GM18951 (cell line): Measurements from ENCODE around the gene HOOK2.
"Not testable (repeated sequence)": the region's sequence is repeated elsewhere in the genome, so short reads cannot be mapped to it uniquely, and the experiment has no call there.

ENCODE experiments used
- POLR2A ChIP-seq: IDR thresholded peaks from 4 replicates; pipeline ENCODE4 v1.6.1; 2011; ENCODE audit warnings: mild to moderate bottlenecking; ENCODE audit not compliant: insufficient read length, insufficient read depth; ENCODE audit errors: extremely low read depth
- in situ Hi-C: fragments of 300-500 bp; cut with MboI; formaldehyde crosslinking; loops from one replicate; pipeline ENCODE4 v1.12.0; 2022; ENCODE audit warnings: low sequenced_read_pairs, mixed read lengths, inconsistent platforms; ENCODE audit not compliant: unreplicated experiment

Gene HOOK2

GRCh38 chr19:12799742-12800465, 24.6 kb upstream of the HOOK2 start:
- no peak for TF ChIP-seq POLR2A
- in situ Hi-C loops: no loop called here

GRCh38 chr19:12797607-12798006, 22.3 kb upstream of the HOOK2 start:
- in situ Hi-C loops: not testable (repeated sequence)

DNA sequence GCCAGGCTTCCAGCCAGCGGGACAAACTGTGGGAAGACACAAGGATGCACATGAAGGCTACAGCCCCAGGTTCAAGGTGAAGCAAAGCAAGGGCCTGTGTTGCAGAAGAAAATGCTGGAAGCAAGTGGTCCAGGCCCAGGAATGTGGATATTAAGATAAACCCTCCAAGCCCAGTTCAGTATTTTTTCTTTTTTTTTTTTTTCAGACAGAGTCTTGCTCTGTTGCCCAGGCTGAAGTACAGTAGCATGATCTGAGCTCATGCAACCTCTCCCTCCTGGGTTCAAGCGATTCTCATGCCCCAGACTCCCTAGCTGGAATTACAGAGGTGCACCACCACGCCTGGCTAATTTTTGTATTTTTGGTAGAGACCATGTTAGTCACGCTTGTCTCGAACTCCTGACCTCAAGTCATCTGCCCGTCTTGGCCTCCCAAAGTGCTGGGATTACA, 21.8 kb upstream of the HOOK2 start:
- no peak for TF ChIP-seq POLR2A
- in situ Hi-C loops: no loop called here

GRCh38 chr19:12796146-12797071, 21.1 kb upstream of the HOOK2 start:
- TF ChIP-seq POLR2A: no peak
- in situ Hi-C loops: no loop called here

DNA sequence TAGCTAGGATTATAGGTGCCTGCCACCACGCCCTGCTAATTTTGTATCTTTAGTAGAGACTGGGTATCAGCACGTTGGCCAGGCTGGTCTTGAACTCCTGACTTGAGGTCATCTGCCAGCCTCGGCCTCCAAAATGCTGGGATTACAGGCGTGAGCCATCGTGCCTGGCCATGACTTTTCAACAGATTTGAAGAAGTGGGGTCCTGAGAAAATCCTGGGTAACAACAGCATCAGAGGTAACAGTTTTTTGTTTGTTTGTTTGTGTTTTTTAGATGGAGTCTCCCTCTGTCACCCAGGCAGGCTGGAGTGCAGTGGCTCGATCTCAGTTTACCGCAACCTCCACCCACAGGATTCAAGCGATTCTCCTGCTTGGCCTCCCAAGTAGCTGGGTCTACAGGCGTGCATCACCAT, 19.6 kb upstream of the HOOK2 start:
- no peak for TF ChIP-seq POLR2A
- in situ Hi-C loops: no loop called here

- in situ Hi-C loops: no loop called here
- TF ChIP-seq POLR2A: no peak
Measured at GRCh38 chr19:12794196-12794941, 19.0 kb upstream of the HOOK2 start.

DNA sequence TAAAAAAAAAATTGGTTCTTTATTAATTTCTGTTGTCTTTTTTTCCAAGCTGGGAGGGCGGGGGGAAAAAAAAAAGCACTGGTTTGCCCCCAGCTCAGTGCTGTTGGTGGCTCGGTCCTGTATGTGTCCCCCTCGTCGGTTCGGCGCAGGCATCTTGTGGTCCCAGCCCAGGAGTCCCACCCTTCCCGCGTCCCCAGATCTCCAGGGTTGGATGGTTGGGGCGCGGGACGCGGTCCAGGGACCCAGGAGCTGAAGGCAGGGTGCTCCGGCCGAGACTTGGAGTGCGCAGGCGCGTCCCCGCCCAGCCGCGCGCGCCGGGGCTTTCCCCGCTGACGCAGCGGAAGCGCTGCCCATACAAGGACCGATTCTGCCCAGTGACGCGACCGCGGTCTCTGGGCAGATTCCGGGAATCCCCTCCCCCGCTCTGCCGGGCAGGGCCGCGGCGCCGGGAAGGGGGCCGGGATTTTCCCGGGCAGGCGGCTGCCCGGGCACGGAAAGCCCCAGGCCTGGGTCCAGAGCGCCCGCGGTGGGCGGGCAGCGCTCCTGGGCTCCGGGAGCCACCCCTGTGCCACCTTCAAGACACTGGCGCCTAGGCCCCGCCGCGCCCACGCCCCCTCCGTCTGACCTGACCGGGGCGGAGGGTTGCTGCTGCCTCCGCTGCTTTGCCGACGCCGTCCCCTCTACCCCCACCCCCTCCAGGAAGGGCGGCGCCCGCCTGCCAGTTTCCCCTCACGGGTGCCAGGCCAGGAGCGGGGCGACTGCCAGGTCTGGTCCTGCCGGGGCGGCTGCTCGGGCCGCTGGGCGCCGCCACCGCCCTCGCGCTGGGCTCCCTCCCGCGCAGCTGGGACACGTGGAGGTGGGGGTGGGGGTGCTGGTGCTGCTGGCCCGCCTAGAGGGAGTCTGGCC, 18.2 kb upstream of the HOOK2 start:
- in situ Hi-C loops: no loop called here
- TF ChIP-seq POLR2A: peak; percentile 64

DNA sequence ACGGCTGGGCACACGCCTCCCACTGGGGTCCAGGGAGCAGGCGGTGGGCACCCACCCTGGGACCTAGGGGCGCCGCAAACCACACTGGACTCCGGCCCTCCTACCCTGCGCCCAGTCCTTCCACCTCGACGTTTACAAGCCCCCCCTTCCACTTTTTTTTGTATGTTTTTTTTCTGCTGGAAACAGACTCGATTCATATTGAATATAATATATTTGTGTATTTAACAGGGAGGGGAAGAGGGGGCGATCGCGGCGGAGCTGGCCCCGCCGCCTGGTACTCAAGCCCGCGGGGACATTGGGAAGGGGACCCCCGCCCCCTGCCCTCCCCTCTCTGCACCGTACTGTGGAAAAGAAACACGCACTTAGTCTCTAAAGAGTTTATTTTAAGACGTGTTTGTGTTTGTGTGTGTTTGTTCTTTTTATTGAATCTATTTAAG, 17.5 kb upstream of the HOOK2 start:
- no peak for TF ChIP-seq POLR2A
- in situ Hi-C loops: no loop called here

DNA sequence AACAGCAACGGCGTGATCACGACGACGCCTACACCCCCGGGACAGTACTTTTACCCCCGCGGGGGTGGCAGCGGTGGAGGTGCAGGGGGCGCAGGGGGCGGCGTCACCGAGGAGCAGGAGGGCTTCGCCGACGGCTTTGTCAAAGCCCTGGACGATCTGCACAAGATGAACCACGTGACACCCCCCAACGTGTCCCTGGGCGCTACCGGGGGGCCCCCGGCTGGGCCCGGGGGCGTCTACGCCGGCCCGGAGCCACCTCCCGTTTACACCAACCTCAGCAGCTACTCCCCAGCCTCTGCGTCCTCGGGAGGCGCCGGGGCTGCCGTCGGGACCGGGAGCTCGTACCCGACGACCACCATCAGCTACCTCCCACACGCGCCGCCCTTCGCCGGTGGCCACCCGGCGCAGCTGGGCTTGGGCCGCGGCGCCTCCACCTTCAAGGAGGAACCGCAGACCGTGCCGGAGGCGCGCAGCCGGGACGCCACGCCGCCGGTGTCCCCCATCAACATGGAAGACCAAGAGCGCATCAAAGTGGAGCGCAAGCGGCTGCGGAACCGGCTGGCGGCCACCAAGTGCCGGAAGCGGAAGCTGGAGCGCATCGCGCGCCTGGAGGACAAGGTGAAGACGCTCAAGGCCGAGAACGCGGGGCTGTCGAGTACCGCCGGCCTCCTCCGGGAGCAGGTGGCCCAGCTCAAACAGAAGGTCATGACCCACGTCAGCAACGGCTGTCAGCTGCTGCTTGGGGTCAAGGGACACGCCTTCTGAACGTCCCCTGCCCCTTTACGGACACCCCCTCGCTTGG, 16.9 kb upstream of the HOOK2 start:
- in situ Hi-C loops: no loop called here
- TF ChIP-seq POLR2A: peak; percentile 64

- TF ChIP-seq POLR2A: peak; percentile 100
- in situ Hi-C loops: no loop called here
Measured at GRCh38 chr19:12791345-12792050, 16.1 kb upstream of the HOOK2 start, which contains the start of gene JUNB. TSS of gene JUNB (plus strand) at chr19:12791486. CDS start at chr19:12791772, 286 bp downstream.
